K562 (cell line): ENCODE data around the gene TMEM121.

Experiments
- ETV6 ChIP-seq, 3 experiments: fragments of 150-350 bp in 1 of 3; sonication (generic) in 1 of 3; formaldehyde crosslinking in 1 of 3; IDR thresholded peaks; 2 replicates each; pipeline versions ENCODE4 v1.6.1 to v1.8.0; 2014 to 2022; ENCODE audit warnings: borderline replicate concordance in 2 of 3, low read depth in 2 of 3, antibody characterized with exemption in 1 of 3, low read length in 1 of 3, mild to moderate bottlenecking in 1 of 3, missing genetic modification reagents in 1 of 3
- GABPA ChIP-seq: fragments of 200-800 bp; sonication (Bioruptor generic); conservative IDR thresholded peaks from 2 replicates; pipeline ENCODE4 v1.6.1; 2016; ENCODE audit warnings: low read depth, missing genetic modification characterization, missing compliant biosample characterization
- NEUROD1 ChIP-seq: fragments of 150-350 bp; IDR thresholded peaks from 2 replicates; pipeline ENCODE4 v1.6.1; 2014; ENCODE audit warnings: borderline replicate concordance, low read length, low read depth; ENCODE audit not compliant: partially characterized antibody
- ZNF12 ChIP-seq: sonication (generic); formaldehyde crosslinking; IDR thresholded peaks from 2 replicates; pipeline ENCODE4 v1.4.0; 2020; ENCODE audit warnings: mild to moderate bottlenecking, missing genetic modification reagents
- ZNF146 ChIP-seq: IDR thresholded peaks from one replicate; pipeline ENCODE4 v1.6.1; 2018; ENCODE audit warnings: missing compliant biosample characterization; ENCODE audit not compliant: unreplicated experiment
- TF ChIP-seq, protein P1 (sequence below), 3 experiments: IDR thresholded peaks in 2 of 3; conservative IDR thresholded peaks in 1 of 3; 2 replicates each; pipeline ENCODE4 v1.5.1; 2011 to 2012; ENCODE audit warnings: low read length in 3 of 3, mild to moderate bottlenecking in 3 of 3, control low read depth in 2 of 3, improper control_type of control experiment in 1 of 3, inconsistent platforms in 1 of 3, low read depth in 1 of 3, mixed read lengths in 1 of 3, moderate library complexity in 1 of 3; ENCODE audit not compliant: insufficient read depth in 2 of 3

DNA sequence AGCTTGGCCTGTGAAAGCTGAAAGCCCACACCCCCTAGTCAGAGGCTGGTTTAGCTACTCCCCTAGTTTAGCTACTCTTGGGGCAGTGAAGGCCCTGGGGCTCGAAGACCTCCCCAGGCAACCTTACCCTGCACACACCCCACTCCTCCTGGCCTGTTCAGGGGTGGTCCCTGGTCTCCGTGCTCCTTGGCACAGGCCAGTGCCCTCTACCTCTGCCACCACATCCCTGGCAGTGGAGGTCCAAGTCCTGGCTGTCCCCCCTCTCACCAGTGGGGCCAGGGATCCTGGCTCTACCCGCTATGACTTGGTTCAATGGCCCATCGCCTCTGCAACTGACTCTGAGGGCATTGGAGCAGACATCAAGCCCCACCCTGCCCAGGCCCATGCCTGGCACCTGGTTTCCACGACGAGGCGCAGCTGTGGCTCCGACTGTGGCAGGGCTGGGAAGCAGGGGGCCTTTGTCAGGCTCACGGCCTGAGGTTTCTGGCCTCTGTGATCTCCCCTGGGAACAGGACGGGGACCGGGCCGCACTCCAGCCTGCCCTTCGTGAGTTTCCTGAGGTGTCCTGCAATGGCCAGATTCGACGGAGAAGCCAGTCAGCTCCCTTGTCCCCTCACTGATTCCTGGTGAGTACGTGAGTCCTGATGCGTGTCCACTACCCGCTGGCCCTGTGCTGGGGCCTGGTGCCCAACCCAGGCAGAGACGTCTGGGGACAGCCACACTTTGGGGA, 5.7 kb downstream of the TMEM121 start:
- TF ChIP-seq ETV6 (IDR thresholded peaks at IDR 0.05; ENCODE audit: borderline replicate concordance in 1 of 2, low read depth in 2 of 2, low read length in 1 of 2) (no peak), ETV6 (CRISPR knock-in tag; IDR thresholded peaks at IDR 0.05; ENCODE audit: borderline replicate concordance) (no peak), NEUROD1 (no peak), GABPA (tag) (no peak), ZNF12 (CRISPR knock-in tag) (no peak), ZNF146 (CRISPR knock-in tag) (no peak)
- TF ChIP-seq, protein P1, sequence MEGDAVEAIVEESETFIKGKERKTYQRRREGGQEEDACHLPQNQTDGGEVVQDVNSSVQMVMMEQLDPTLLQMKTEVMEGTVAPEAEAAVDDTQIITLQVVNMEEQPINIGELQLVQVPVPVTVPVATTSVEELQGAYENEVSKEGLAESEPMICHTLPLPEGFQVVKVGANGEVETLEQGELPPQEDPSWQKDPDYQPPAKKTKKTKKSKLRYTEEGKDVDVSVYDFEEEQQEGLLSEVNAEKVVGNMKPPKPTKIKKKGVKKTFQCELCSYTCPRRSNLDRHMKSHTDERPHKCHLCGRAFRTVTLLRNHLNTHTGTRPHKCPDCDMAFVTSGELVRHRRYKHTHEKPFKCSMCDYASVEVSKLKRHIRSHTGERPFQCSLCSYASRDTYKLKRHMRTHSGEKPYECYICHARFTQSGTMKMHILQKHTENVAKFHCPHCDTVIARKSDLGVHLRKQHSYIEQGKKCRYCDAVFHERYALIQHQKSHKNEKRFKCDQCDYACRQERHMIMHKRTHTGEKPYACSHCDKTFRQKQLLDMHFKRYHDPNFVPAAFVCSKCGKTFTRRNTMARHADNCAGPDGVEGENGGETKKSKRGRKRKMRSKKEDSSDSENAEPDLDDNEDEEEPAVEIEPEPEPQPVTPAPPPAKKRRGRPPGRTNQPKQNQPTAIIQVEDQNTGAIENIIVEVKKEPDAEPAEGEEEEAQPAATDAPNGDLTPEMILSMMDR (IDR thresholded peaks at IDR 0.05 in 2 of 3, conservative IDR thresholded peaks at IDR 0.05 in 1 of 3; ENCODE audit: insufficient read depth in 2 of 3, low read depth in 1 of 3, low read length in 3 of 3), result no peak
